MM.1S (cell line): ENCODE measurements around the gene TRIM39.
A peak's percentile ranks its signal among the peaks of the same experiment; 100 is the strongest.

Experiments
- DNase-seq: peaks from one replicate; pipeline ENCODE4 v3.0.0-alpha.2; 2015
- H2AFZ ChIP-seq: fragments of 300-600 bp; sonication (generic); 2 replicates; pipeline ENCODE4 v1.6.0; 2016; ENCODE audit warnings: antibody characterized with exemption, low read length
- H3F3A ChIP-seq: fragments of 300-600 bp; sonication (generic); 2 replicates; pipeline ENCODE4 v1.6.1; 2016; ENCODE audit warnings: mild to moderate bottlenecking, antibody characterized with exemption, low read length, moderate library complexity, mixed read lengths; ENCODE audit not compliant: insufficient read depth
- H3K27ac ChIP-seq: fragments of 300-600 bp; sonication (generic); 2 replicates; pipeline ENCODE4 v1.5.1; 2016; ENCODE audit warnings: mild to moderate bottlenecking, low read length
- H3K27me3 ChIP-seq: fragments of 300-600 bp; sonication (generic); replicated peaks from 2 replicates; pipeline ENCODE4 v1.6.0; 2016; ENCODE audit warnings: low read length; ENCODE audit not compliant: insufficient read depth
- H3K36me3 ChIP-seq: fragments of 300-600 bp; sonication (generic); replicated peaks from 2 replicates; pipeline ENCODE4 v1.6.1; 2016; ENCODE audit warnings: mild to moderate bottlenecking, low read length, mixed read lengths; ENCODE audit not compliant: insufficient read depth
- H3K4me1 ChIP-seq: fragments of 300-600 bp; sonication (generic); 2 replicates; pipeline ENCODE4 v1.6.1; 2016; ENCODE audit warnings: low read length, mixed read lengths
- H3K4me2 ChIP-seq: fragments of 300-600 bp; sonication (generic); 2 replicates; pipeline ENCODE4 v1.6.0; 2016; ENCODE audit warnings: low read depth, low read length
- H3K4me3 ChIP-seq: fragments of 300-600 bp; sonication (generic); 2 replicates; pipeline ENCODE4 v1.5.1; 2016; ENCODE audit warnings: low read length, mixed read lengths
- H3K79me2 ChIP-seq: fragments of 300-600 bp; sonication (generic); 2 replicates; pipeline ENCODE4 v1.6.1; 2016; ENCODE audit warnings: mixed run types, low read length, mixed read lengths
- H3K9ac ChIP-seq: fragments of 300-600 bp; sonication (generic); 2 replicates; pipeline ENCODE4 v1.6.1; 2016; ENCODE audit warnings: low read length, mixed read lengths
- H3K9me2 ChIP-seq: fragments of 300-600 bp; sonication (generic); replicated peaks from 2 replicates; pipeline ENCODE4 v1.6.1; 2016; ENCODE audit warnings: mild to moderate bottlenecking, low read length, mixed read lengths; ENCODE audit not compliant: insufficient read depth
- H3K9me3 ChIP-seq: fragments of 300-600 bp; sonication (generic); replicated peaks from 2 replicates; pipeline ENCODE4 v1.6.1; 2016; ENCODE audit warnings: mild to moderate bottlenecking, low read length, mixed read lengths; ENCODE audit not compliant: insufficient read depth
- H4K20me1 ChIP-seq: fragments of 300-600 bp; sonication (generic); 2 replicates; pipeline ENCODE4 v1.6.1; 2016; ENCODE audit warnings: mild to moderate bottlenecking, low read length, moderate library complexity, mixed read lengths; ENCODE audit not compliant: insufficient read depth
- EZH2 ChIP-seq: fragments of 300-600 bp; sonication (generic); optimal IDR thresholded peaks from 2 replicates; pipeline ENCODE3; 2017; ENCODE audit warnings: low read depth, mild to moderate bottlenecking, antibody characterized with exemption, low read length, mixed read lengths
- EZH2phosphoT487 ChIP-seq: fragments of 300-600 bp; sonication (generic); IDR thresholded peaks from 2 replicates; pipeline ENCODE4 v1.6.1; 2018; ENCODE audit warnings: antibody characterized with exemption, low read length
- TF ChIP-seq, protein P1 (sequence below): fragments of 300-600 bp; sonication (generic); IDR thresholded peaks from 2 replicates; pipeline ENCODE4 v1.5.1; 2016; ENCODE audit warnings: antibody characterized with exemption, low read length, mixed read lengths

The TRIM39 gene

DNA sequence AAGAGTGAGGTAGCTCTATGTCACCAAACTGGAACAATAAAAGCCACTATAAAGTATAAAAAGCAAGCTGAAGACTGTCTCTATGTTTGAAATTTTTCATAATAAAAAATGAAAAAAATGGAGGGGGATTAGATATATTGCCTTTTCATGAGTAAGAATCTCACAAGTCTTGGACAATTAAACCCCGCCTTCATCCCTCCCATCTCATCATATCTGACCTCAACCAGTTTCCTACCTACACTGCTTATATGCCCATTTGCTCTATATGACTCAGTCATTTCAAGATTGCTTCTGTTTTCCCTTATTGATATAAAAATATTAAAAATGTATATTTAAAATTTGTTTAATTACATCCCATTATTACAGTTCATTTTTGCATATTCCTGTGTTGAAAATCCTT, 2.9 kb upstream of the TRIM39 start:
- no peaks in the 10 kb centered on the region for H3K27me3 ChIP-seq
- H3K4me1 ChIP-seq: peaks cover 17% of the 10 kb centered on the region
- no peak overlapping the region for H3K9ac ChIP-seq
- H2AFZ ChIP-seq: no peak overlapping the region
- TF ChIP-seq EZH2phosphoT487 (no peak), EZH2 (no peak)
- TF ChIP-seq, protein P1, sequence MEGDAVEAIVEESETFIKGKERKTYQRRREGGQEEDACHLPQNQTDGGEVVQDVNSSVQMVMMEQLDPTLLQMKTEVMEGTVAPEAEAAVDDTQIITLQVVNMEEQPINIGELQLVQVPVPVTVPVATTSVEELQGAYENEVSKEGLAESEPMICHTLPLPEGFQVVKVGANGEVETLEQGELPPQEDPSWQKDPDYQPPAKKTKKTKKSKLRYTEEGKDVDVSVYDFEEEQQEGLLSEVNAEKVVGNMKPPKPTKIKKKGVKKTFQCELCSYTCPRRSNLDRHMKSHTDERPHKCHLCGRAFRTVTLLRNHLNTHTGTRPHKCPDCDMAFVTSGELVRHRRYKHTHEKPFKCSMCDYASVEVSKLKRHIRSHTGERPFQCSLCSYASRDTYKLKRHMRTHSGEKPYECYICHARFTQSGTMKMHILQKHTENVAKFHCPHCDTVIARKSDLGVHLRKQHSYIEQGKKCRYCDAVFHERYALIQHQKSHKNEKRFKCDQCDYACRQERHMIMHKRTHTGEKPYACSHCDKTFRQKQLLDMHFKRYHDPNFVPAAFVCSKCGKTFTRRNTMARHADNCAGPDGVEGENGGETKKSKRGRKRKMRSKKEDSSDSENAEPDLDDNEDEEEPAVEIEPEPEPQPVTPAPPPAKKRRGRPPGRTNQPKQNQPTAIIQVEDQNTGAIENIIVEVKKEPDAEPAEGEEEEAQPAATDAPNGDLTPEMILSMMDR: no peak
- peaks cover 71% of the 10 kb centered on the region for H3K79me2 ChIP-seq
- no peak overlapping the region for H3K27ac ChIP-seq
- H3K4me2 ChIP-seq: no peak overlapping the region
- H3F3A ChIP-seq: peaks cover 11% of the 10 kb centered on the region; the same call in 1 of the 2 replicates
- DNase-seq: no peak
- H3K36me3 ChIP-seq: no peaks in the 10 kb centered on the region
- H4K20me1 ChIP-seq: no peaks in the 10 kb centered on the region; the same call in 1 of the 2 replicates
- H3K9me2 ChIP-seq: no peaks in the 10 kb centered on the region
- no peaks in the 10 kb centered on the region for H3K9me3 ChIP-seq
- no peak overlapping the region for H3K4me3 ChIP-seq

DNA sequence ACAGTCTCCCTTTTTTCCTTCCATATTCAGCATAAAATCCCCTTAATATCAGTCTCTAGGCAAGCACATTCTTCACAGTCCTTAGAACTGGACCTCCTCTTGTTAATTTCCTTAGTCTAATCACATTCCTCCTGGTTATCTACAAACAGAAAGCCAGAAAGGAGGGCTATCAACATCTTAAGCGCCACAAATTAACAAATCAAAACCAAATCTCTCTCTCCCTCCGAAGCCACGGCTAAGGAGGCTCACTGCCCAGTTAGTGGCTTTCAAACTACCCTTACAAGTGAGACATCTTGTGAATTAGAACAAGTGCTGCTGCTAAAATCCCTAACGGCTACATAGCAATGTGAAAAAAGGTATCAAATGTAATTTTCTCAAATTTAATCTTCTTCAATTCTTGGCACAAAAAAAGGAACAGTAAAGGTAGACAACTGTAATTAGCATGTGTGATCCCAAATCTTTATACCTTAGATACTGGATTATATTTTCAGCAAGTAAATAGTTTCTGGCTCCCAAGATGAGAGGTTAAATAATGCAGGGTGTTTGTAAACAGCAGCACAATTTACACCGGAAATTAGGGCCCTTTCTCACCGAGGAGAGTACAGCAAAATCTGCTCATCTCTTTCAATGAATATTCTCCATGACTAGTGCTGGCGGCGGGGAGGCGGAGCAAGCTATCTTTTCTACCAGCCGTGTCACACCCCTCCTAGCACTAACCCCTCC, 1.4 kb upstream of the TRIM39 start:
- Histone ChIP-seq H2AFZ (peak overlapping the region; percentile 82), H3K4me2 (peak overlapping the region; percentile 91), H3K4me3 (peak overlapping the region; percentile 84), H3K79me2 (peaks cover 58% of the 10 kb centered on the region), H3K27ac (peak overlapping the region; percentile 92; the same call in 1 of the 2 replicates), H3K9me2 (no peaks in the 10 kb centered on the region), H3K27me3 (no peaks in the 10 kb centered on the region), H3K9me3 (no peaks in the 10 kb centered on the region), H3K4me1 (peaks cover 17% of the 10 kb centered on the region), H3K9ac (peak overlapping the region; percentile 96), H4K20me1 (no peaks in the 10 kb centered on the region; the same call in 1 of the 2 replicates), H3F3A (peaks cover 11% of the 10 kb centered on the region; the same call in 1 of the 2 replicates), H3K36me3 (no peaks in the 10 kb centered on the region)
- DNase-seq: peak; percentile 57
- TF ChIP-seq EZH2: no peak

DNA sequence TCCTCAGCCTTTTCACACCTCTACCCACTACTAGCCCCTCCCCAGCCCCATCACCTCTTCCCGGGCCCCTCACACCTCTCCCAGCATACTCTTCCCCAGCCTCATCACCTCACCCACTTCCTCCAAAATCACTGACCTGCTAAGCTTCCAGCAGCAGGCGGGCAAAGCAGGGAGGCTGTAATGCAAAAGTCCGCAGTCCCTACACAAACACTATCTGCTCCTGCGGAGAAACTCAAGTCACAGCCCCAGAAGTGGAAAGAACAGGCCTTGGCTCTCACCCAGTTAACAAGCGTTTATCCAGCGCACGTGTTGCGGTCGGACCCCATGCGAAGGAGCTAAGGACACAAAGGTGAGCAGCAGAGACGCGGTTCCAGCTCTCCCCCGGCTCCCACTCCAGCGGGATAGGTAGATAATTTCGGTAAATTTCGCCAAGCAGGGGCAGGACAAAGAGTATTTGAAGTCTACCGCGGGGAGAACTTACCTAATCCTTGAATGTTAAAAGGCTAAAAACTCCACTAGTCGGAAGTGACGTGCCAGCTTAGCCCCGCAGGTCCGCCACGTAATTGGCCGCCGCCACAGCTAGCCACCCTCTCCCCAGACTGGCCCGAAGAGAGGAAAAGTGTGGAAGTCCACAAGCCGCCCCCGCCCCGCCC, 728 bp upstream of the TRIM39 start:
- Histone ChIP-seq H3K9me3 (no peaks in the 10 kb centered on the region), H3K4me1 (peaks cover 17% of the 10 kb centered on the region), H4K20me1 (no peaks in the 10 kb centered on the region), H3K27ac (peak overlapping the region; percentile 92), H3K36me3 (no peaks in the 10 kb centered on the region), H3K4me2 (peak overlapping the region; percentile 91), H3K79me2 (peaks cover 51% of the 10 kb centered on the region), H3K9ac (peak overlapping the region; percentile 96), H3K4me3 (peak overlapping the region; percentile 84), H3K27me3 (no peaks in the 10 kb centered on the region), H3K9me2 (no peaks in the 10 kb centered on the region), H2AFZ (peak overlapping the region; percentile 82), H3F3A (peaks cover 11% of the 10 kb centered on the region; the same call in 1 of the 2 replicates)
- DNase-seq: peak; percentile 63
- TF ChIP-seq EZH2phosphoT487 (no peak), EZH2 (no peak)
- TF ChIP-seq, protein P1: no peak
